ENCODE data around the gene ZNF574. TPM values are rescaled to one million over a fixed set of nuclear protein-coding genes. Genes with fewer than 3 reads are reported as not detected.
A peak's percentile ranks its signal among the peaks of the same experiment; 100 is the strongest.
"Not testable (repeated sequence)": the region's sequence is repeated elsewhere in the genome, so short reads cannot be mapped to it uniquely, and the experiment has no call there.

The ZNF574 gene, protein sequence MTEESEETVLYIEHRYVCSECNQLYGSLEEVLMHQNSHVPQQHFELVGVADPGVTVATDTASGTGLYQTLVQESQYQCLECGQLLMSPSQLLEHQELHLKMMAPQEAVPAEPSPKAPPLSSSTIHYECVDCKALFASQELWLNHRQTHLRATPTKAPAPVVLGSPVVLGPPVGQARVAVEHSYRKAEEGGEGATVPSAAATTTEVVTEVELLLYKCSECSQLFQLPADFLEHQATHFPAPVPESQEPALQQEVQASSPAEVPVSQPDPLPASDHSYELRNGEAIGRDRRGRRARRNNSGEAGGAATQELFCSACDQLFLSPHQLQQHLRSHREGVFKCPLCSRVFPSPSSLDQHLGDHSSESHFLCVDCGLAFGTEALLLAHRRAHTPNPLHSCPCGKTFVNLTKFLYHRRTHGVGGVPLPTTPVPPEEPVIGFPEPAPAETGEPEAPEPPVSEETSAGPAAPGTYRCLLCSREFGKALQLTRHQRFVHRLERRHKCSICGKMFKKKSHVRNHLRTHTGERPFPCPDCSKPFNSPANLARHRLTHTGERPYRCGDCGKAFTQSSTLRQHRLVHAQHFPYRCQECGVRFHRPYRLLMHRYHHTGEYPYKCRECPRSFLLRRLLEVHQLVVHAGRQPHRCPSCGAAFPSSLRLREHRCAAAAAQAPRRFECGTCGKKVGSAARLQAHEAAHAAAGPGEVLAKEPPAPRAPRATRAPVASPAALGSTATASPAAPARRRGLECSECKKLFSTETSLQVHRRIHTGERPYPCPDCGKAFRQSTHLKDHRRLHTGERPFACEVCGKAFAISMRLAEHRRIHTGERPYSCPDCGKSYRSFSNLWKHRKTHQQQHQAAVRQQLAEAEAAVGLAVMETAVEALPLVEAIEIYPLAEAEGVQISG
- polyA plus RNA-seq: 1 to 10 TPM; 6.5 to 8.9 TPM

DNA sequence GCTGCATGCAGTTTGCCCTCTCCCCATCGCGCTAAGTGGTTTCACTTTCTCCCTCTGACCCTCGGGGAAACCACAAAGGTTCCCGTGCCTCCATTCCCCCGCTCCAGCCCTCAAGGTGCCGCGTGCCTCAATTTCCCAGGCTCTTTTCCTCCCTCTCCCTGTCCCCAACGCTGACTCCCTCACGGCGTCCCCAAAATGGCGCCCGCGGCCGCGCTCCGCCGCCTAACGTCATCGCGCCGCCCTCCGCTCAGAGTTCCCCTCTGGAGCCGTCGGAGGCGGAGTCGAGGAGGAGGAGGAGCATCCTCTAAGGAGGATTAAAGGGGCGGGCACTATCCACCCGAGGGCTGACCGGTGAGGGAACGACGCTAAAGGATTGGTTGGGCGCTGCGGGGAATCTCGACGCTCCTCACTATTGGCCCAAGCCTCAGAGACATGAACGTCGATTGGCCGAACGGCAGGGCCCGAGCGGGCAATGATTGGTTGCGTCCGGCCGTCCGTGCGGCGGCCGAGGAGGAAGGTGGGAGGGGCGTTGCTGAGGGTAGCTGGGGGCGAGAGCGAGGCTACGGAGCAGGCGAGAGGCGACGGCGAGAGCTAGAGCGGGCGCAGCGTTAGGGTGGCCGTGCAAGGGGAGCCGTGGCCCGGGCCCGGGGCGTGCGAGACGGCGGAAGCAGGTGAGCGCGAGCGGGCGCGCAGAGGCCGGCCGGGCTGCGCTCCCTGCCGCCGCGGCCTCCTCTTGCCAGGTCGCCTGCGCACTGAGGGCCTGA is at the start of gene ZNF574:
ZNF574 (plus strand) TSS at position 551 of the 764 bp plus-strand sequence. CDS start 2,441 bp downstream, outside the sequence.
- Histone ChIP-seq H3K27ac (ENCODE audit: low read depth in 2 of 2, low read length in 1 of 2) (peak within 1 kb of the TSS; percentile 95 to 99), H3K27me3 (ENCODE audit: control insufficient read depth in 1 of 2, insufficient read depth in 2 of 2, low read length in 2 of 2) (no peaks in the 10 kb centered on the region), H3K36me3 (ENCODE audit: control insufficient read depth in 2 of 2, insufficient read depth in 2 of 2, low read length in 1 of 2) (peaks cover 7 to 23% of the 10 kb centered on the region in 2 donors), H3K4me3 (ENCODE audit: low read depth in 1 of 2, low read length in 2 of 2) (peak within 1 kb of the TSS; percentile 86 to 87), H3K4me1 (ENCODE audit: control insufficient read depth in 2 of 2, insufficient read depth in 2 of 2, low read length in 1 of 2) (peaks cover 0 to 6% of the 10 kb centered on the region in 2 donors), H3K9me3 (ENCODE audit: control insufficient read depth in 2 of 2, insufficient read depth in 1 of 2, low read depth in 1 of 2, low read length in 1 of 2) (no peaks in the 10 kb centered on the region)
- 0 to 1% methylated on average over 78 to 80 of the region's 80 CpGs for WGBS, 2 donors

DNA sequence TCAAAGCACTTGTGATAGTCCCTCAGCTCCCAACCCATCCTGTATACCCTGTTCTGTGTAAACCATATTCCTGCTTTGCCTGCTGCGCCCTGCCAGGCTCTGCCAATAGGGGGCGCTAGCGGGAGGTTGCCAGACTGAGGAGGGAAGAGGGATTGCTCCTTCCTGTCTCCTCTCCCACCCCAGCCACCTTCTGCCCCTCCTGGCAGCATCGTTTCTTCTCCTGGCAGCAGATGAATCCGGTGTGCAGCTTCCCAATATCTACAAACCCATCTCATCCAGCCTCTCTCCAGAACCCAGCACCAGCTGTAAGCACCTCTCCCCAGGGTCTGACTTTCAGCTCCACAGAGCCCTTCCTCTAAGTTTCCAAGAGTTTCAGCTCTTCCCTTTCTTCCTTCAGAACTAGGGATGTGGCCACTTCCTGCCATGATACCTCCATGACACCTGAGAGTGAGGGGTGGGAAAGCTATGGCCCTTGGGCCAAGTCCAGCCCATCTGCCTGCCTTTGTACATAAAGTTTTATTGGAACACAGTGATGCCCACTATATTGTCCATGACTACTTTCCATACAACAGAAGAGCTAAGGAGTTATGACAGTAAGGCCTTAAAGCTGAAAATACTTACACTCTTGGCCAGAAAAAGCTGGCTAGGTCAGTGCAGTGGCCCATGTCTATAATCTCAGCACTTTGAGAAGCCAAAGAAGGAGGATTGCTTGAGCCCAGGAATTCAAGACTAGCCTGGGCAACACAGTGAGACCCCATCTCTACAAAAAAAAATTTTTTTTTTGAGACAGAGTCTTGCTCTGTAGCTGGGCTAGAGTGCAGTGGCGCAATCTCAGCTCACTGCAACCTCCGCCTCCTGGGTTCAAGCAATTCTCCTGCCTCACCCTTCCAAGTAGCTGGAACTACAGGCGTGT is 47.4 kb upstream of the ZNF574 start:
- no peaks in the 10 kb centered on the region for H3K4me1 ChIP-seq (ENCODE audit: control insufficient read depth in 2 of 2, insufficient read depth in 2 of 2, low read length in 1 of 2)
- no peak overlapping the region for H3K27ac ChIP-seq (ENCODE audit: low read depth in 2 of 2, low read length in 1 of 2)
- H3K27me3 ChIP-seq (ENCODE audit: control insufficient read depth in 1 of 2, insufficient read depth in 2 of 2, low read length in 2 of 2): no peaks in the 10 kb centered on the region
- H3K4me3 ChIP-seq (ENCODE audit: low read depth in 1 of 2, low read length in 2 of 2): no peak overlapping the region
- H3K9me3 ChIP-seq (ENCODE audit: control insufficient read depth in 2 of 2, insufficient read depth in 1 of 2, low read depth in 1 of 2, low read length in 1 of 2): no peaks in the 10 kb centered on the region
- 53 to 57% methylated on average over 8 of the region's 8 CpGs for WGBS, 2 donors
- H3K36me3 ChIP-seq (ENCODE audit: control insufficient read depth in 2 of 2, insufficient read depth in 2 of 2, low read length in 1 of 2): no peaks in the 10 kb centered on the region

DNA sequence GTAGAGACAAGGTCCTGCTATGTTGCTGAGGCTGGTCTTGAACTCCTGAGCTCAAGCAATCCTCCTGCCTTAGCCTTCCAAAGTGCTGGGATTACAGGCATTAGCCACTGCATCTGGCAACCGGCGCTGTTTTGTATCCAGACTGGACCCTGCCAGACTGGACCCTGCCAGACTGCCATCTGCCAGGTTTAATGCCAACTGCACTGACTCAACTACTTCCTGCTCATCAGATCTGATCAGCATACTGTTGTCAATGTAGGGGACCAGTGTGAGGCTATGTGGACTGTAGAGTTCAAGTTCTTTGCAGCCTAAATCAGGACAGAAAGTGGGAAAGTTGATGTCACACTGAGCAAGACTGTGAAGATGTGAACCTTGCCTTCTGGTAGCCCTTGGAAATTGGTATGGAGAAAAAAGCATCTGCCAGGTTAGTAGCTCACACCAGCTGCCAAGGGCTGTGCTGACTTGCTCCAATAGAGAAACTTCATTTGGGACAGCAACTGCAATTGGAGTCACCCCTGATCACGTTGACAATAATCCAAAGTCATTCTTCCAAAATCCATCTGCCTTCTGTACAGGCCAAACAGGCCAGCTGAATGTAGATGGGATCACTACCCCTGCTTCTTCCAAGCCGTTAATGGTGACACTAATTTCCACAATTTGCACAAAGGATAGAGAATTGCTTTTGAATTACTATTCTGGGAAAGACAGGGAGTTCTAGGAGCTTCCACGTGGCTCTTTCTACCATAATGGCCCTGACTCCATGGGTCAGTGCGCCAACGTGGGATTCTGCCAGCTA is 45.1 kb upstream of the ZNF574 start:
- no peak overlapping the region for H3K27ac ChIP-seq (ENCODE audit: low read depth in 2 of 2, low read length in 1 of 2)
- 75 to 82% methylated on average over 7 of the region's 7 CpGs for WGBS, 2 donors
- no peak overlapping the region for H3K4me3 ChIP-seq (ENCODE audit: low read depth in 1 of 2, low read length in 2 of 2)
- no peaks in the 10 kb centered on the region for H3K27me3 ChIP-seq (ENCODE audit: control insufficient read depth in 1 of 2, insufficient read depth in 2 of 2, low read length in 2 of 2)
- no peaks in the 10 kb centered on the region for H3K9me3 ChIP-seq (ENCODE audit: control insufficient read depth in 2 of 2, insufficient read depth in 1 of 2, low read depth in 1 of 2, low read length in 1 of 2)
- no peaks in the 10 kb centered on the region for H3K4me1 ChIP-seq (ENCODE audit: control insufficient read depth in 2 of 2, insufficient read depth in 2 of 2, low read length in 1 of 2)
- no peaks in the 10 kb centered on the region for H3K36me3 ChIP-seq (ENCODE audit: control insufficient read depth in 2 of 2, insufficient read depth in 2 of 2, low read length in 1 of 2)

DNA sequence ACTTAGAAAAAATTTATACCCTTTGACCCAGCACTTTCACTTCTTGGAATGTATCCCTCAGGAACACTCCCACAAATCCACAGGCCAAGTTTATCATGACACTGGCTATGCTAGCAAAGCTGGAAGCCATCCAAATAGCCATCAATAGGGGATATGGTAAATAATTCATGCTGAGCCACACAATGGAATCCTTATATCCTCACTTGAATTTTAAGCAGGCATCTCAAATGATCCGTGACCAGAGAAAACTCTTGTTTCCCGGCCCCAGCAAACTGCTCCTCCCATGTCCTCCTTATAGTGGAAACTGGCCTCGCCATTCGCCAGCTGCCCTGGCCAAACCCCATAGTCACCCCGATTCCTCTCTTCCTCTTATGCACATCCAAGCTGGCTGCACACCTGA is 43.5 kb upstream of the ZNF574 start:
- no peaks in the 10 kb centered on the region for H3K27me3 ChIP-seq (ENCODE audit: control insufficient read depth in 1 of 2, insufficient read depth in 2 of 2, low read length in 2 of 2)
- WGBS, 2 donors: 34 to 41% methylated on average over 5 of the region's 5 CpGs
- H3K27ac ChIP-seq (ENCODE audit: low read depth in 2 of 2, low read length in 1 of 2): no peak overlapping the region
- no peak overlapping the region for H3K4me3 ChIP-seq (ENCODE audit: low read depth in 1 of 2, low read length in 2 of 2)
- H3K9me3 ChIP-seq (ENCODE audit: control insufficient read depth in 2 of 2, insufficient read depth in 1 of 2, low read depth in 1 of 2, low read length in 1 of 2): no peaks in the 10 kb centered on the region
- H3K36me3 ChIP-seq (ENCODE audit: control insufficient read depth in 2 of 2, insufficient read depth in 2 of 2, low read length in 1 of 2): no peaks in the 10 kb centered on the region
- H3K4me1 ChIP-seq (ENCODE audit: control insufficient read depth in 2 of 2, insufficient read depth in 2 of 2, low read length in 1 of 2): no peaks in the 10 kb centered on the region

DNA sequence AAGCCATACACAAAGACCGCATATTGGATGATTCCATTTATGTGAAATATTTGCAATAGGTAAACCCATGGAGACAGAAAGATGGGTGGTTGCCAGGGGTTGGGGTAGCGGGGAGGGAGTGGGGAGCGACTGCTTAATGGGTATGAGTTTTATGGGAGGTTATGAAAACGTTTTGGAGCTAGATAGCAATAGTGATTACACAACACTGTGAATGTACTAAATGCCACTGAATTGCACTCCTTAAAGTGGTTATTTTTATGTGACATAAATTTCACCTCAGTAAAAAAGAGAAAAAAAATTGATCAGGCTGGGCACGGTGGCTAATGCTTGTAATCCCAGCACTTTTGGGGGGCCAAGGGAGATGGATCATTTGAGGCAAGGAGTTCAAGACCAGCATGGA is 42.6 kb upstream of the ZNF574 start:
- 65% methylated on average over 5 of the region's 5 CpGs for whole genome bisulfite sequencing, 2 donors
- no peaks in the 10 kb centered on the region for H3K27me3 ChIP-seq (ENCODE audit: control insufficient read depth in 1 of 2, insufficient read depth in 2 of 2, low read length in 2 of 2)
- H3K4me3 ChIP-seq (ENCODE audit: low read depth in 1 of 2, low read length in 2 of 2): no peak overlapping the region

DNA sequence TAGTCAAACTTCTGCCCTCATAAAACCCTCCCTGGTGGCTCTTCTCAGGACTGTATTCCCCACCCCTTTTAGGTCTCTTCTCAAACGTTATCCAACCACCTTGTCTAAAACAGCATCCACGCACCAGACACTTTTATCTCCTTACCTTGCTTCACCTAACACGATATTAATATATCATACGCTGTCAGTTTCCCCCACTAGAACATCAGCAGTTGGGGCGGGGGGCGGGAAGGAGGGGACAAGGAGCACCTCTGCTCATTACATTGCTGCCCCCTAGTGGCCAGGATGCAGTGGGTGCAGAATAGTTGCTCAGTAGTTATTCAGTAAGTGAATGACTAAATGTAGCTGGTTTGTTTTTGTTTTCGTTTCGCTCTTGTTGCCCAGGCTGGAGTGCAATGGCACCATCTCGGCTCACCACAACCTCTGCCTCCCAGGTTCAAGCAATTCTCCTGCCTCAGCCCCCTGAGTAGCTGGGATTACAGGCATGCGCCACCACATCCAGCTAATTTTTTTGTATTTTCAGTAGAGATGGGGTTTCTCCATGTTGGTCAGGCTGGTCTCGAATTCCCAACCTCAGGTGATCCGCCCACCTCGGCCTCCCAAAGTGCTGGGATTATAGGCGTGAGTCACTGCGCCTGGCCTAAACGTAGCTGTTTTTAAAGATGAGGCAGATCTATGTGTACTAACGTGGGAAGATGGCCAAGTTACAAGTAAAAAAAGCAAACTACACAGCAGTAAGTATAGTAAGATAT is 41.1 kb upstream of the ZNF574 start:
- H3K4me1 ChIP-seq (ENCODE audit: control insufficient read depth in 2 of 2, insufficient read depth in 2 of 2, low read length in 1 of 2); H3K36me3 ChIP-seq (ENCODE audit: control insufficient read depth in 2 of 2, insufficient read depth in 2 of 2, low read length in 1 of 2); H3K27me3 ChIP-seq (ENCODE audit: control insufficient read depth in 1 of 2, insufficient read depth in 2 of 2, low read length in 2 of 2); H3K4me3 ChIP-seq (ENCODE audit: low read depth in 1 of 2, low read length in 2 of 2); H3K9me3 ChIP-seq (ENCODE audit: control insufficient read depth in 2 of 2, insufficient read depth in 1 of 2, low read depth in 1 of 2, low read length in 1 of 2); H3K27ac ChIP-seq (ENCODE audit: low read depth in 2 of 2, low read length in 1 of 2): not testable (repeated sequence)
- WGBS, 2 donors: 32 to 35% methylated on average over 17 of the region's 17 CpGs

More for the DNA sequence above, 42.6 kb upstream of the ZNF574 start:
- H3K4me1 ChIP-seq (ENCODE audit: control insufficient read depth in 2 of 2, insufficient read depth in 2 of 2, low read length in 1 of 2): no peaks in the 10 kb centered on the region
- no peak overlapping the region for H3K27ac ChIP-seq (ENCODE audit: low read depth in 2 of 2, low read length in 1 of 2)
- no peaks in the 10 kb centered on the region for H3K36me3 ChIP-seq (ENCODE audit: control insufficient read depth in 2 of 2, insufficient read depth in 2 of 2, low read length in 1 of 2)
- no peaks in the 10 kb centered on the region for H3K9me3 ChIP-seq (ENCODE audit: control insufficient read depth in 2 of 2, insufficient read depth in 1 of 2, low read depth in 1 of 2, low read length in 1 of 2)

DNA sequence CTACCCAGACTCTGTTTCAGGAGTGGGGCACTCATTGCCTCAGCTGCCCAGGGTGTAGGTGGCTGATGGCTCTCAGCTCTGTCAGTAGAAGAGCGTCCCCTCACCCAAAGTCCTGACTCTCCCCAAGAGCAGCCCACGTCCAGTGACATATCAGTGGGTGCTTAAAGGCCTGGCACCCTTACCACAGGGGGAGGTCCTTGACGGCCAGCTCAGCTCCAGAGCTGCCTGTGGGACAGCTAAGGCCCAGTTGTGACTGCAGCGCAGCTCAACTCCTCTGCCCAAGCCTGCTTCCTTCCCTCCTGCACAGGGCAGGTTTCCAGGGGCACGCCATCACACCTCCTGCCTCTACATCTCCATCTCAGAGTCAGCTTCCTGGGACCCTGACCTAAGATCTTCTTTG is 38.3 kb upstream of the ZNF574 start:
- Histone ChIP-seq H3K27me3 (ENCODE audit: control insufficient read depth in 1 of 2, insufficient read depth in 2 of 2, low read length in 2 of 2) (no peaks in the 10 kb centered on the region), H3K9me3 (ENCODE audit: control insufficient read depth in 2 of 2, insufficient read depth in 1 of 2, low read depth in 1 of 2, low read length in 1 of 2) (no peaks in the 10 kb centered on the region), H3K36me3 (ENCODE audit: control insufficient read depth in 2 of 2, insufficient read depth in 2 of 2, low read length in 1 of 2) (no peaks in the 10 kb centered on the region), H3K4me1 (ENCODE audit: control insufficient read depth in 2 of 2, insufficient read depth in 2 of 2, low read length in 1 of 2) (no peaks in the 10 kb centered on the region), H3K4me3 (ENCODE audit: low read depth in 1 of 2, low read length in 2 of 2) (no peak overlapping the region), H3K27ac (ENCODE audit: low read depth in 2 of 2, low read length in 1 of 2) (no peak overlapping the region)
- WGBS, 2 donors: 79 to 81% methylated on average over 5 of the region's 5 CpGs

DNA sequence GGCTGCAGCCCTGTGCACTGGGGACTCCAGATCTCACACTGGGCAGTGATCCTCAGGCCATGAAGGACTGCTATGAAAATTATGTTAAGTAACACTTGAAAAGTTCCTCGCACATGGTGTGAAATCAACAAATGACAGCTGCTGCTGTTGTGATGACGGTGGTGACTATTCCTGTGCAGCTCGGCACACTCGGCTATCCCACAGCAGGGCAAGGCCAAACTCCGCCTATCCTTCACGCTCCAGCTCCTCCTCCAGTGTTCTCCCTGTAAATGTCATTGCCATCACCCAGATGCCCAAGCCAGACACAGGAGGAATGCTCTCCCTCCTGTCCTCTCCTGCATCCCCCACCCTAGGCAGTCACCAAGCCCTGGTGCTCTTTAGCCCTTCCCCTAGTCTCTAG is 37.3 kb upstream of the ZNF574 start:
- 69 to 78% methylated on average over 6 of the region's 6 CpGs for WGBS, 2 donors
- Histone ChIP-seq H3K9me3 (ENCODE audit: control insufficient read depth in 2 of 2, insufficient read depth in 1 of 2, low read depth in 1 of 2, low read length in 1 of 2) (no peaks in the 10 kb centered on the region), H3K4me1 (ENCODE audit: control insufficient read depth in 2 of 2, insufficient read depth in 2 of 2, low read length in 1 of 2) (no peaks in the 10 kb centered on the region), H3K27ac (ENCODE audit: low read depth in 2 of 2, low read length in 1 of 2) (no peak overlapping the region), H3K27me3 (ENCODE audit: control insufficient read depth in 1 of 2, insufficient read depth in 2 of 2, low read length in 2 of 2) (no peaks in the 10 kb centered on the region), H3K4me3 (ENCODE audit: low read depth in 1 of 2, low read length in 2 of 2) (no peak overlapping the region), H3K36me3 (ENCODE audit: control insufficient read depth in 2 of 2, insufficient read depth in 2 of 2, low read length in 1 of 2) (no peaks in the 10 kb centered on the region)
